ENCODE measurements around the gene ABHD3.

DNA sequence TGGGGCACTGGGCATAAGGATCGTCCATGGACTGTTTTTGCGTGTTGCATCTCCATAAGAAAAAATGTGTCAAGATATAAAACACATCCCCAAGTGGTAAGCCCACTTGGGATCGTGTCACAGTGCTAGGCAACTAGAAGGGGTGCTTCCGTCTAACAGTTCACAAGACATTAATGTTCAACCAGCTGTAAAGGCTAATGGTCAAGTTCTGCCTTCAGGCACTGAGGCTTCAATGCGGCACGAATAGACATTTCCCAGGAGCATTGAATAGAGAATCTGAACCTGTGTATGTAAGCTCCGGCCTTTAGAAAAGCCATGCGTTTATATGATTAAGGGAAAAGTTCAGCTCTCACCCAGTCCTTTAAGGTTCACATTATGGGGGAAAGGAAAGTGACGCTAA is 42.0 kb downstream of the ABHD3 start:
- TF ChIP-seq, protein P1, sequence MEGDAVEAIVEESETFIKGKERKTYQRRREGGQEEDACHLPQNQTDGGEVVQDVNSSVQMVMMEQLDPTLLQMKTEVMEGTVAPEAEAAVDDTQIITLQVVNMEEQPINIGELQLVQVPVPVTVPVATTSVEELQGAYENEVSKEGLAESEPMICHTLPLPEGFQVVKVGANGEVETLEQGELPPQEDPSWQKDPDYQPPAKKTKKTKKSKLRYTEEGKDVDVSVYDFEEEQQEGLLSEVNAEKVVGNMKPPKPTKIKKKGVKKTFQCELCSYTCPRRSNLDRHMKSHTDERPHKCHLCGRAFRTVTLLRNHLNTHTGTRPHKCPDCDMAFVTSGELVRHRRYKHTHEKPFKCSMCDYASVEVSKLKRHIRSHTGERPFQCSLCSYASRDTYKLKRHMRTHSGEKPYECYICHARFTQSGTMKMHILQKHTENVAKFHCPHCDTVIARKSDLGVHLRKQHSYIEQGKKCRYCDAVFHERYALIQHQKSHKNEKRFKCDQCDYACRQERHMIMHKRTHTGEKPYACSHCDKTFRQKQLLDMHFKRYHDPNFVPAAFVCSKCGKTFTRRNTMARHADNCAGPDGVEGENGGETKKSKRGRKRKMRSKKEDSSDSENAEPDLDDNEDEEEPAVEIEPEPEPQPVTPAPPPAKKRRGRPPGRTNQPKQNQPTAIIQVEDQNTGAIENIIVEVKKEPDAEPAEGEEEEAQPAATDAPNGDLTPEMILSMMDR (IDR thresholded peaks at IDR 0.05), result no peak
- TF ChIP-seq, protein P2, sequence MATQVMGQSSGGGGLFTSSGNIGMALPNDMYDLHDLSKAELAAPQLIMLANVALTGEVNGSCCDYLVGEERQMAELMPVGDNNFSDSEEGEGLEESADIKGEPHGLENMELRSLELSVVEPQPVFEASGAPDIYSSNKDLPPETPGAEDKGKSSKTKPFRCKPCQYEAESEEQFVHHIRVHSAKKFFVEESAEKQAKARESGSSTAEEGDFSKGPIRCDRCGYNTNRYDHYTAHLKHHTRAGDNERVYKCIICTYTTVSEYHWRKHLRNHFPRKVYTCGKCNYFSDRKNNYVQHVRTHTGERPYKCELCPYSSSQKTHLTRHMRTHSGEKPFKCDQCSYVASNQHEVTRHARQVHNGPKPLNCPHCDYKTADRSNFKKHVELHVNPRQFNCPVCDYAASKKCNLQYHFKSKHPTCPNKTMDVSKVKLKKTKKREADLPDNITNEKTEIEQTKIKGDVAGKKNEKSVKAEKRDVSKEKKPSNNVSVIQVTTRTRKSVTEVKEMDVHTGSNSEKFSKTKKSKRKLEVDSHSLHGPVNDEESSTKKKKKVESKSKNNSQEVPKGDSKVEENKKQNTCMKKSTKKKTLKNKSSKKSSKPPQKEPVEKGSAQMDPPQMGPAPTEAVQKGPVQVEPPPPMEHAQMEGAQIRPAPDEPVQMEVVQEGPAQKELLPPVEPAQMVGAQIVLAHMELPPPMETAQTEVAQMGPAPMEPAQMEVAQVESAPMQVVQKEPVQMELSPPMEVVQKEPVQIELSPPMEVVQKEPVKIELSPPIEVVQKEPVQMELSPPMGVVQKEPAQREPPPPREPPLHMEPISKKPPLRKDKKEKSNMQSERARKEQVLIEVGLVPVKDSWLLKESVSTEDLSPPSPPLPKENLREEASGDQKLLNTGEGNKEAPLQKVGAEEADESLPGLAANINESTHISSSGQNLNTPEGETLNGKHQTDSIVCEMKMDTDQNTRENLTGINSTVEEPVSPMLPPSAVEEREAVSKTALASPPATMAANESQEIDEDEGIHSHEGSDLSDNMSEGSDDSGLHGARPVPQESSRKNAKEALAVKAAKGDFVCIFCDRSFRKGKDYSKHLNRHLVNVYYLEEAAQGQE (IDR thresholded peaks at IDR 0.05; ENCODE audit: insufficient read depth in 1 of 2, low read depth in 2 of 2, low read length in 1 of 2), result no peak
- TF ChIP-seq POLR2AphosphoS5 (IDR thresholded peaks at IDR 0.05; ENCODE audit: low read depth, low read length), result no peak

All from Panc1 (cell line).